ENCODE results near the gene FGL2.
"Not testable (repeated sequence)": the region's sequence is repeated elsewhere in the genome, so short reads cannot be mapped to it uniquely, and the experiment has no call there.

Gene FGL2

GRCh38 chr7:77209479-77210139 is 10.0 kb upstream of the FGL2 start:
- no peak for DNase-seq (ENCODE audit: low spot score)

- DNase-seq (ENCODE audit: low spot score) = no peak
These were observed 8.8 kb upstream of the FGL2 start for GRCh38 chr7:77208416-77208815.

GRCh38 chr7:77205706-77206105 is 6.1 kb upstream of the FGL2 start:
- no peak for DNase-seq (ENCODE audit: low spot score)

GRCh38 chr7:77202481-77202976 is 2.9 kb upstream of the FGL2 start:
- no peak for DNase-seq (ENCODE audit: low spot score)

- no peak for DNase-seq (ENCODE audit: low spot score)
These were observed 923 bp upstream of the FGL2 start for GRCh38 chr7:77200542-77200941.

- no peak for DNase-seq (ENCODE audit: low spot score)
These were observed 2.5 kb downstream of the FGL2 start for GRCh38 chr7:77197141-77197540.

- no peak for DNase-seq (ENCODE audit: low spot score)
These were observed 10.7 kb downstream of the FGL2 start for GRCh38 chr7:77188731-77189437.

GRCh38 chr7:77185866-77186265 is 13.8 kb downstream of the FGL2 start:
- no peak for DNase-seq (ENCODE audit: low spot score)

- DNase-seq (ENCODE audit: low spot score) = no peak
These were observed 14.6 kb downstream of the FGL2 start for GRCh38 chr7:77184990-77185389.

- DNase-seq (ENCODE audit: low spot score) = no peak
These were observed 15.2 kb downstream of the FGL2 start for GRCh38 chr7:77184463-77184862.

- DNase-seq (ENCODE audit: low spot score) = no peak
These were observed 17.4 kb downstream of the FGL2 start for GRCh38 chr7:77182261-77182660.

- DNase-seq (ENCODE audit: low spot score) = no peak
These were observed 17.9 kb downstream of the FGL2 start for GRCh38 chr7:77181734-77182133.

GRCh38 chr7:77181015-77181595 is 18.5 kb downstream of the FGL2 start:
- DNase-seq (ENCODE audit: low spot score) = no peak

GRCh38 chr7:77178024-77178423 is 21.6 kb downstream of the FGL2 start:
- DNase-seq (ENCODE audit: low spot score) = not testable (repeated sequence)

- DNase-seq (ENCODE audit: low spot score) = not testable (repeated sequence)
These were observed 22.2 kb downstream of the FGL2 start for GRCh38 chr7:77177321-77177904.

GRCh38 chr7:77175274-77175800 is 24.3 kb downstream of the FGL2 start:
- DNase-seq (ENCODE audit: low spot score) = not testable (repeated sequence)

GRCh38 chr7:77174418-77174817 is 25.2 kb downstream of the FGL2 start:
- not testable (repeated sequence) for DNase-seq (ENCODE audit: low spot score)

- not testable (repeated sequence) for DNase-seq (ENCODE audit: low spot score)
These were observed 27.0 kb downstream of the FGL2 start for GRCh38 chr7:77172437-77173172.

- not testable (repeated sequence) for DNase-seq (ENCODE audit: low spot score)
These were observed 28.5 kb downstream of the FGL2 start for GRCh38 chr7:77171073-77171472.

GRCh38 chr7:77157446-77157845 is 42.2 kb downstream of the FGL2 start:
- DNase-seq (ENCODE audit: low spot score) = no peak

GRCh38 chr7:77157034-77157433 is 42.6 kb downstream of the FGL2 start:
- not testable (repeated sequence) for DNase-seq (ENCODE audit: low spot score)
